Activated gamma-delta T cell treated with Interleukin-2 at 50 U/mL for 16 hours (primary cell): Measurements from ENCODE around the gene MCAT.
"Not testable (repeated sequence)": the region's sequence is repeated elsewhere in the genome, so short reads cannot be mapped to it uniquely, and the experiment has no call there.

Source experiments
- DNase-seq: peaks from one replicate; pipeline ENCODE4 v3.0.0-alpha.2; 2020

MCAT gene

GRCh38 chr22:43118024-43118849 lies 25.0 kb downstream of the MCAT start:
- no peak for DNase-seq

GRCh38 chr22:43116932-43117331 lies 26.3 kb downstream of the MCAT start:
- no peak for DNase-seq

- no peak for DNase-seq
These were observed 28.2 kb downstream of the MCAT start for GRCh38 chr22:43114958-43115357.

- no peak for DNase-seq
These were observed 29.5 kb downstream of the MCAT start for GRCh38 chr22:43113526-43114251.

- DNase-seq, result peak; percentile 29
These were observed 32.1 kb downstream of the MCAT start for GRCh38 chr22:43110927-43111623.

- DNase-seq, result peak; percentile 35
These were observed 32.7 kb downstream of the MCAT start, which contains the start of gene BIK for GRCh38 chr22:43110444-43110926. Gene BIK (plus strand): TSS chr22:43110750. CDS start chr22:43124023, 13,273 bp downstream.

GRCh38 chr22:43109921-43110443 lies 33.2 kb downstream of the MCAT start:
- no peak for DNase-seq

- no peak for DNase-seq
These were observed 33.7 kb downstream of the MCAT start for GRCh38 chr22:43109511-43109910.

- DNase-seq, result no peak
These were observed 36.9 kb downstream of the MCAT start for GRCh38 chr22:43106302-43106701.

GRCh38 chr22:43104950-43105349 lies 38.2 kb downstream of the MCAT start:
- DNase-seq, result not testable (repeated sequence)

GRCh38 chr22:43104056-43104625 lies 39.1 kb downstream of the MCAT start:
- not testable (repeated sequence) for DNase-seq

GRCh38 chr22:43101306-43101705 lies 41.9 kb downstream of the MCAT start:
- DNase-seq, result no peak

GRCh38 chr22:43100225-43100624 lies 43.0 kb downstream of the MCAT start:
- no peak for DNase-seq

- DNase-seq, result no peak
These were observed 44.1 kb downstream of the MCAT start for GRCh38 chr22:43099095-43099494.

- no peak for DNase-seq
These were observed 44.8 kb downstream of the MCAT start for GRCh38 chr22:43098356-43098755.

- DNase-seq, result no peak
These were observed 46.8 kb downstream of the MCAT start for GRCh38 chr22:43096420-43096819.

- DNase-seq, result no peak
These were observed 48.6 kb downstream of the MCAT start for GRCh38 chr22:43094551-43094950.

- DNase-seq, result no peak
These were observed 49.1 kb downstream of the MCAT start for GRCh38 chr22:43094085-43094484.

- no peak for DNase-seq
These were observed 51.1 kb downstream of the MCAT start for GRCh38 chr22:43092085-43092484.

- DNase-seq, result no peak
These were observed 52.9 kb downstream of the MCAT start for GRCh38 chr22:43090130-43090789.

- peak; percentile 83 for DNase-seq
These were observed 54.0 kb downstream of the MCAT start, which contains the start of gene TTLL1 for GRCh38 chr22:43088984-43089717. Gene TTLL1 (minus strand): TSS chr22:43089391. CDS start chr22:43075586, 13,805 bp downstream.
